GM12891 (cell line): Measurements from ENCODE around the gene CCDC6.

Experiments
- POLR2A ChIP-seq: IDR thresholded peaks from 2 replicates; pipeline ENCODE4 v1.6.1; 2011; ENCODE audit warnings: low read depth, low read length, control low read depth
- POLR2AphosphoS5 ChIP-seq: IDR thresholded peaks from 2 replicates; pipeline ENCODE4 v1.6.1; 2011; ENCODE audit warnings: low read depth, low read length, control low read depth

DNA sequence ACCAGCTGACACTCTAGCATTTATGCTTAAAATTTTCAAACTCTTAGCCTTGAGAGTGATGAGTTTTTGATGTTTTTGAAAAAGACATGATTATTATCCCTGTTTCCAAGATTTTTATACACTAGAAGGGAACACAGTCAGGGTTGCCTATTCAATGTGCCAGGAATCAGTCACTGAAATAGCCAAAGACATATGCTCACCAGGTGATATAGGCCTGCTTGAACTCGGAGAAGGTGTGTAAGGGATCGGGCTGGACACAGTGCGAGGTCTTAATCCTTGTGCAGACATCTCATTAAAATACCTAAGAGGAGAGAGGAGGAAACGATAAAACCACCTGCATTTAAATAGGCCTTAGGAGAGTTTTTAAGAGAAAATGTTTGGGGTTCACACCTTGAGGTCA is 102.1 kb downstream of the CCDC6 start:
- TF ChIP-seq POLR2A: no peak
- no peak for TF ChIP-seq POLR2AphosphoS5
